ENCODE results near the gene ZFPM1.

Gene ZFPM1

GRCh38 chr16:88413231-88413630 is 39.8 kb upstream of the ZFPM1 start:
- Histone ChIP-seq H3K9ac (no peak overlapping the region), H4K20me1 (ENCODE audit: insufficient read depth) (no peaks in the 10 kb centered on the region), H3K36me3 (ENCODE audit: insufficient read depth) (no peaks in the 10 kb centered on the region), H3K4me2 (no peak overlapping the region), H3K4me3 (IDR thresholded peaks at IDR 0.05; ENCODE audit: insufficient read depth, low read depth, low read length) (no peak overlapping the region), H3K79me2 (ENCODE audit: insufficient read depth, low read depth) (no peaks in the 10 kb centered on the region), H2AFZ (ENCODE audit: low read depth) (no peak overlapping the region), H3K27me3 (ENCODE audit: insufficient read depth, low read depth) (peaks cover 77% of the 10 kb centered on the region), H3K4me1 (ENCODE audit: low read depth, poor library complexity, severe bottlenecking) (no peaks in the 10 kb centered on the region), H3K27ac (no peak overlapping the region)
- TF ChIP-seq CTCF (conservative IDR thresholded peaks at IDR 0.05; ENCODE audit: low read depth, low read length), result no peak

GRCh38 chr16:88413631-88414030 is 39.4 kb upstream of the ZFPM1 start:
- H3K27me3 ChIP-seq (ENCODE audit: insufficient read depth, low read depth), result peaks cover 77% of the 10 kb centered on the region
- H4K20me1 ChIP-seq (ENCODE audit: insufficient read depth), result no peaks in the 10 kb centered on the region

GRCh38 chr16:88414521-88415380 is 38.3 kb upstream of the ZFPM1 start:
- no peak for TF ChIP-seq CTCF (conservative IDR thresholded peaks at IDR 0.05; ENCODE audit: low read depth, low read length)
- Histone ChIP-seq H3K4me1 (ENCODE audit: low read depth, poor library complexity, severe bottlenecking) (no peaks in the 10 kb centered on the region), H2AFZ (ENCODE audit: low read depth) (no peak overlapping the region), H3K27me3 (ENCODE audit: insufficient read depth, low read depth) (peaks cover 79% of the 10 kb centered on the region), H3K27ac (no peak overlapping the region), H3K79me2 (ENCODE audit: insufficient read depth, low read depth) (no peaks in the 10 kb centered on the region), H3K4me2 (no peak overlapping the region), H3K36me3 (ENCODE audit: insufficient read depth) (no peaks in the 10 kb centered on the region), H3K9ac (no peak overlapping the region), H3K4me3 (IDR thresholded peaks at IDR 0.05; ENCODE audit: insufficient read depth, low read depth, low read length) (no peak overlapping the region), H4K20me1 (ENCODE audit: insufficient read depth) (no peaks in the 10 kb centered on the region)

More at GRCh38 chr16:88413631-88414030, 39.4 kb upstream of the ZFPM1 start:
- no peak for TF ChIP-seq CTCF (conservative IDR thresholded peaks at IDR 0.05; ENCODE audit: low read depth, low read length)
- Histone ChIP-seq H3K27ac (no peak overlapping the region), H3K36me3 (ENCODE audit: insufficient read depth) (no peaks in the 10 kb centered on the region), H3K9ac (no peak overlapping the region), H3K4me3 (IDR thresholded peaks at IDR 0.05; ENCODE audit: insufficient read depth, low read depth, low read length) (no peak overlapping the region), H3K4me2 (no peak overlapping the region), H2AFZ (ENCODE audit: low read depth) (no peak overlapping the region), H3K79me2 (ENCODE audit: insufficient read depth, low read depth) (no peaks in the 10 kb centered on the region), H3K4me1 (ENCODE audit: low read depth, poor library complexity, severe bottlenecking) (no peaks in the 10 kb centered on the region)

GRCh38 chr16:88415381-88415705 is 37.7 kb upstream of the ZFPM1 start:
- no peak overlapping the region for H3K9ac ChIP-seq
- H3K27ac ChIP-seq, result no peak overlapping the region
- H3K27me3 ChIP-seq (ENCODE audit: insufficient read depth, low read depth), result peaks cover 85% of the 10 kb centered on the region
- TF ChIP-seq CTCF (conservative IDR thresholded peaks at IDR 0.05; ENCODE audit: low read depth, low read length), result no peak
- no peak overlapping the region for H3K4me2 ChIP-seq
- H3K4me3 ChIP-seq (IDR thresholded peaks at IDR 0.05; ENCODE audit: insufficient read depth, low read depth, low read length), result no peak overlapping the region
- no peaks in the 10 kb centered on the region for H3K4me1 ChIP-seq (ENCODE audit: low read depth, poor library complexity, severe bottlenecking)
- H3K79me2 ChIP-seq (ENCODE audit: insufficient read depth, low read depth), result no peaks in the 10 kb centered on the region
- H4K20me1 ChIP-seq (ENCODE audit: insufficient read depth), result no peaks in the 10 kb centered on the region
- no peak overlapping the region for H2AFZ ChIP-seq (ENCODE audit: low read depth)
- no peaks in the 10 kb centered on the region for H3K36me3 ChIP-seq (ENCODE audit: insufficient read depth)
